Measurements from ENCODE around the gene CHST5.

The CHST5 gene

GRCh38 chr16:75535901-75536300 lies at the start of gene CHST5:
Gene CHST5, minus strand, starts transcription at chr16:75536108. Its CDS starts 5,724 bp downstream, at chr16:75530384.
- FAIRE-seq: no peak

GRCh38 chr16:75584108-75584507 lies 48.2 kb upstream of the CHST5 start:
- FAIRE-seq: no peak

- no peak for FAIRE-seq
These were observed 43.5 kb upstream of the CHST5 start for GRCh38 chr16:75579281-75579834.

- no peak for FAIRE-seq
These were observed 42.8 kb upstream of the CHST5 start for GRCh38 chr16:75578725-75579124.

GRCh38 chr16:75578212-75578611 lies 42.3 kb upstream of the CHST5 start:
- no peak for FAIRE-seq

GRCh38 chr16:75576384-75576811 lies 40.5 kb upstream of the CHST5 start:
- no peak for FAIRE-seq

GRCh38 chr16:75575958-75576357 lies 40.0 kb upstream of the CHST5 start:
- FAIRE-seq: no peak

- no peak for FAIRE-seq
These were observed 38.0 kb upstream of the CHST5 start for GRCh38 chr16:75573955-75574354.

GRCh38 chr16:75572864-75573542 lies 37.1 kb upstream of the CHST5 start:
- FAIRE-seq: no peak

GRCh38 chr16:75570396-75571065 lies 34.6 kb upstream of the CHST5 start:
- no peak for FAIRE-seq

GRCh38 chr16:75567911-75568310 lies 32.0 kb upstream of the CHST5 start:
- FAIRE-seq: no peak

- FAIRE-seq: no peak
These were observed 30.9 kb upstream of the CHST5 start for GRCh38 chr16:75566758-75567255.

- no peak for FAIRE-seq
These were observed 30.3 kb upstream of the CHST5 start, which contains the start of gene GABARAPL2 for GRCh38 chr16:75566040-75566757. Gene GABARAPL2, plus strand, starts transcription at chr16:75566379. Its CDS starts 108 bp downstream, at chr16:75566487.

- no peak for FAIRE-seq
These were observed 29.7 kb upstream of the CHST5 start for GRCh38 chr16:75565640-75566039.

- FAIRE-seq: no peak
These were observed 23.9 kb upstream of the CHST5 start for GRCh38 chr16:75559564-75560372.

GRCh38 chr16:75558846-75559401 lies 23.0 kb upstream of the CHST5 start:
- no peak for FAIRE-seq

- FAIRE-seq: no peak
These were observed 20.6 kb upstream of the CHST5 start for GRCh38 chr16:75556431-75556950.

- peak; percentile 96 for FAIRE-seq
These were observed 20.0 kb upstream of the CHST5 start, which contains the start of gene TMEM231 for GRCh38 chr16:75555707-75556430. Gene TMEM231, minus strand, starts transcription at chr16:75556252. Its CDS starts 43 bp downstream, at chr16:75556209.

- FAIRE-seq: peak; percentile 97
These were observed 19.4 kb upstream of the CHST5 start for GRCh38 chr16:75555213-75555706.

GRCh38 chr16:75552951-75553350 lies 17.0 kb upstream of the CHST5 start:
- no peak for FAIRE-seq

GRCh38 chr16:75550211-75550662 lies 14.3 kb upstream of the CHST5 start:
- FAIRE-seq: no peak

Data from A204.1 (cell line).